ENCODE results near the gene ARID1A. TPM values are rescaled to one million over a fixed set of nuclear protein-coding genes. Genes with fewer than 3 reads are reported as not detected.

Gene ARID1A
- total and polyA plus RNA-seq, 2 donors from 2014 or later = 9.9 to 71.7 TPM

GRCh38 chr1:26747048-26747447 is 51.2 kb downstream of the ARID1A start:
- Histone ChIP-seq H3K9me3 (ENCODE audit: control insufficient read depth in 2 of 3, insufficient read depth in 1 of 3, low read length in 3 of 3) (no peaks in the 10 kb centered on the region), H3K27ac (ENCODE audit: low read depth in 2 of 2, low read length in 2 of 2) (no peak overlapping the region), H3K9ac (ENCODE audit: low read length in 3 of 3) (no peak overlapping the region), H3K27me3 (ENCODE audit: control insufficient read depth, insufficient read depth, low read length) (no peaks in the 10 kb centered on the region), H3K4me1 (ENCODE audit: control insufficient read depth in 2 of 3, insufficient read depth in 2 of 3, low read depth in 1 of 3, low read length in 3 of 3) (peaks cover 0 to 4% (median 0%) of the 10 kb centered on the region in 3 donors), H3K36me3 (ENCODE audit: control insufficient read depth in 2 of 3, insufficient read depth in 3 of 3, low read length in 3 of 3) (peaks cover 5 to 21% (median 5%) of the 10 kb centered on the region in 3 donors), H3K4me3 (ENCODE audit: low read length in 3 of 3) (no peak overlapping the region)
- FAIRE-seq (no peak), DNase-seq (no peak)
- intact Hi-C loops (cut with DNase I) = loop anchor here (5.0 kb wide), 1 partner anchor 35 kb away; no protein-coding TSS in a partner anchor
- no peak for TF ChIP-seq CTCF (IDR thresholded peaks at IDR 0.05; ENCODE audit: borderline replicate concordance, extremely low read depth, insufficient read depth)

- no peak for FAIRE-seq
- Histone ChIP-seq H3K36me3 (ENCODE audit: control insufficient read depth in 2 of 3, insufficient read depth in 3 of 3, low read length in 3 of 3) (peaks cover 2 to 13% (median 2%) of the 10 kb centered on the region in 3 donors), H3K9me3 (ENCODE audit: control insufficient read depth in 2 of 3, insufficient read depth in 1 of 3, low read length in 3 of 3) (no peaks in the 10 kb centered on the region), H3K27me3 (ENCODE audit: control insufficient read depth, insufficient read depth, low read length) (no peaks in the 10 kb centered on the region), H3K4me3 (ENCODE audit: low read length in 3 of 3) (no peak overlapping the region), H3K9ac (ENCODE audit: low read length in 3 of 3) (no peak overlapping the region), H3K4me1 (ENCODE audit: control insufficient read depth in 2 of 3, insufficient read depth in 2 of 3, low read depth in 1 of 3, low read length in 3 of 3) (peaks cover 0 to 7% (median 0%) of the 10 kb centered on the region in 3 donors), H3K27ac (ENCODE audit: low read depth in 2 of 2, low read length in 2 of 2) (no peak overlapping the region)
- no peak for DNase-seq
- TF ChIP-seq CTCF (IDR thresholded peaks at IDR 0.05; ENCODE audit: borderline replicate concordance, extremely low read depth, insufficient read depth) = no peak
- intact Hi-C loops (cut with DNase I) = loop anchor here (5.0 kb wide), 1 partner anchor 34 kb away; no protein-coding TSS in a partner anchor
Observed at GRCh38 chr1:26748351-26748750, 52.5 kb downstream of the ARID1A start.

DNA sequence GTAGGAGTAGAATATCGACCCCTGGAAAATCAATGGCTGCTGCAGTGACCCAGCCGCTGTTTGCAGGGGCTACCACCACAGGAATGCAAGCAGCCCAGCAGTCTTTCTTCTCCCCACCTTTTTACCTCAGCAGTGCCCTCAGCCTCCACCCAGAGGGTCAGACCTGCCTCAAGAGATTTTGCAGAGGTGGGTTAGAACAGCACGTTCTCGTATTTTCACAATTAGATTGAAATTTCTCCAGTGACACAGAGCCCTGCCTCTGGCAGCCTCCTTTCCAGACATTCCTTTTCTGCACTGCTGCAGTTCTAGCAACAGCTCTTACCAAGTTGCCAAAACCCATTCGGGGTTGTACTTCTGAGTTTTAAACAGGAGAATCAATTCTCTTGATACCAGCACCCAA is 53.6 kb downstream of the ARID1A start:
- Histone ChIP-seq H3K27ac (ENCODE audit: low read depth in 2 of 2, low read length in 2 of 2) (no peak overlapping the region), H3K9me3 (ENCODE audit: control insufficient read depth in 2 of 3, insufficient read depth in 1 of 3, low read length in 3 of 3) (no peaks in the 10 kb centered on the region), H3K4me3 (ENCODE audit: low read length in 3 of 3) (no peak overlapping the region), H3K27me3 (ENCODE audit: control insufficient read depth, insufficient read depth, low read length) (no peaks in the 10 kb centered on the region), H3K4me1 (ENCODE audit: control insufficient read depth in 2 of 3, insufficient read depth in 2 of 3, low read depth in 1 of 3, low read length in 3 of 3) (peaks cover 0 to 10% (median 0%) of the 10 kb centered on the region in 3 donors), H3K36me3 (ENCODE audit: control insufficient read depth in 2 of 3, insufficient read depth in 3 of 3, low read length in 3 of 3) (peaks cover 2 to 13% (median 2%) of the 10 kb centered on the region in 3 donors), H3K9ac (ENCODE audit: low read length in 3 of 3) (no peak overlapping the region)
- no peak for TF ChIP-seq CTCF (IDR thresholded peaks at IDR 0.05; ENCODE audit: borderline replicate concordance, extremely low read depth, insufficient read depth)
- FAIRE-seq (no peak), DNase-seq (no peak)
- intact Hi-C loops (cut with DNase I) = loop anchor here (5.0 kb wide), 1 partner anchor 33 kb away; no protein-coding TSS in a partner anchor

DNA sequence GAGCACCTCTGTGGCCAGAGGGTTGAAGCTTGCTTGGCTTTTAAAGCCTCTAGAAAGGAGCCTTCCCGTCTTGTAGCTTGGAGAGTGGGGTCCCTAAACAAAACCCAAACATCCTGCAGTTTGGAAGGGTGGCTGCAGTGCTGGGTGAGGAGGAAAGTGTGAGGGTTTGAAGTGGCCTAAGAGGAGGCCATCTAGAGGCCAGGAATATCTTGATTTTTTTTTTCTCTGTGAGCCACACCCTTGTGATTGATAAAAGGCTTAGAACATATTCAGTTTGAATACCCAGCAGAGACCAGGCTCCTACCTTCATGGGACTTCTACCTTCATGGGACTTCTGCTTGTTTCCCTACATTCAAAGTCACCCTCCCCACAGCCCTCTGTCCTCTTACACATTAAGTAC is 54.6 kb downstream of the ARID1A start:
- Histone ChIP-seq H3K9ac (ENCODE audit: low read length in 3 of 3) (no peak overlapping the region), H3K36me3 (ENCODE audit: control insufficient read depth in 2 of 3, insufficient read depth in 3 of 3, low read length in 3 of 3) (peaks cover 0 to 13% (median 2%) of the 10 kb centered on the region in 3 donors), H3K27ac (ENCODE audit: low read depth in 2 of 2, low read length in 2 of 2) (no peak overlapping the region), H3K4me3 (ENCODE audit: low read length in 3 of 3) (no peak overlapping the region), H3K4me1 (ENCODE audit: control insufficient read depth in 2 of 3, insufficient read depth in 2 of 3, low read depth in 1 of 3, low read length in 3 of 3) (peaks cover 0 to 10% (median 0%) of the 10 kb centered on the region in 3 donors), H3K9me3 (ENCODE audit: control insufficient read depth in 2 of 3, insufficient read depth in 1 of 3, low read length in 3 of 3) (no peaks in the 10 kb centered on the region), H3K27me3 (ENCODE audit: control insufficient read depth, insufficient read depth, low read length) (no peaks in the 10 kb centered on the region)
- intact Hi-C loops (cut with DNase I) = no loop called here
- no peak for TF ChIP-seq CTCF (IDR thresholded peaks at IDR 0.05; ENCODE audit: borderline replicate concordance, extremely low read depth, insufficient read depth)
- no peak for DNase-seq
- no peak for FAIRE-seq
